Measurements from ENCODE around the gene SCN4B.

SCN4B gene

GRCh38 chr11:118172356-118172755, 19.7 kb upstream of the SCN4B start:
- no peak for DNase-seq

DNA sequence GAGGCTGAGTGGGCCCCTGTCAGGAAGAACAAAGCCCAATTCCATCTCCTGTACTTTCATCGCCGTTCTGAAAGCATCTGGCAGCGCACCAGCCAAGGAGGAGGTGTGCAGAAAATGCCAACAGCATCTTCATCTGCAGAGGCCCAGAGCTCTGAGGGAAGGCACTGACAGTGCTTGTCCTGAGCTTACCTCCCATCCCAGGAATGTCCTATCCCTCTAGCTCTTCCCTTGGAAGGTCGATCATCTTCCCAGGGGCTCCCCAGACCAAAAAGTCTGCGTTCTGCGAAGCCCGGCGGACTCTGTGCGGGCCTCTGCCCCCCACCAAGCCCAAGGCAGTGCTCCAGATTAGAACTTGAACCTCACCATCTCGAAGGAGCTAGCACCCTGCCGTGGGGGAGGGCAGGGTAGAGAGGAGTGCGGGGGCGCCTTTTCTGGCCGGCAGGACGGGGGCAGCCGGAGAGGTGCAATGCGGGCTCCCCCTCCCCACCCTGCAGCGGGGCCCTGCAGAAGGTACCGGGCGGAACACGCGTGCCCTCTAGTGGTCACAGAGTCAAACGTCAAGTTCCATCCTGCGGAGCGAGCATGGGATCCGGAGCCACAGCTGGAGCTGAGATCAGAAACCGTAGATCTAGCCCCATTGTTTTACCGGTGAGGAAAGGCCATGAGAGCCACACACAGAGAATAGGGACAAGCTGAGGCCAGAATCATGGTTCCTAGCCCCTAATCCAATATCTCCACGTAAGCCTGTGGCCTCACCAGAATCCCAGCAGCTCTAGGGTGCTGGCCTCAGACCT, 18.8 kb upstream of the SCN4B start:
- peak; percentile 78 for DNase-seq

DNA sequence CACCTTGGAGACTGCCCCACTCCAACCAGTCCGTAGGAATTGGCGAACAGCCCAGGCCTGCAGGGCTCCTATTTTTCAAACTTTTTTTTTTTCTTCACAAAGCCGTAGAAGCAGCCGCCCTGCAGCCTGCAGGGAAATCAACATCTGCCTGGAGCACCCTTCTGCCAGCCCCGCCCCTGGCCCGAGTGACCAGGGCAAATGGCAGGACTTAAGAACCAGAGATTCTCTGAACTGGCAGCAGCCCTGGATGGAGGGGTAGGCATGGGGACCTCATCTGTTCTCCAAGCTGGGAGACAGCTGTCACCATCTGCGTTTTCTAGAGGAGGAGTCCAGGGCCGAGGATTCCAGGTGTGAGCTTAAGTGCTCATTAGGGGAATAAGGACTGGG, 18.3 kb upstream of the SCN4B start:
- no peak for DNase-seq

GRCh38 chr11:118170231-118170630, 17.6 kb upstream of the SCN4B start:
- DNase-seq, result no peak

DNA sequence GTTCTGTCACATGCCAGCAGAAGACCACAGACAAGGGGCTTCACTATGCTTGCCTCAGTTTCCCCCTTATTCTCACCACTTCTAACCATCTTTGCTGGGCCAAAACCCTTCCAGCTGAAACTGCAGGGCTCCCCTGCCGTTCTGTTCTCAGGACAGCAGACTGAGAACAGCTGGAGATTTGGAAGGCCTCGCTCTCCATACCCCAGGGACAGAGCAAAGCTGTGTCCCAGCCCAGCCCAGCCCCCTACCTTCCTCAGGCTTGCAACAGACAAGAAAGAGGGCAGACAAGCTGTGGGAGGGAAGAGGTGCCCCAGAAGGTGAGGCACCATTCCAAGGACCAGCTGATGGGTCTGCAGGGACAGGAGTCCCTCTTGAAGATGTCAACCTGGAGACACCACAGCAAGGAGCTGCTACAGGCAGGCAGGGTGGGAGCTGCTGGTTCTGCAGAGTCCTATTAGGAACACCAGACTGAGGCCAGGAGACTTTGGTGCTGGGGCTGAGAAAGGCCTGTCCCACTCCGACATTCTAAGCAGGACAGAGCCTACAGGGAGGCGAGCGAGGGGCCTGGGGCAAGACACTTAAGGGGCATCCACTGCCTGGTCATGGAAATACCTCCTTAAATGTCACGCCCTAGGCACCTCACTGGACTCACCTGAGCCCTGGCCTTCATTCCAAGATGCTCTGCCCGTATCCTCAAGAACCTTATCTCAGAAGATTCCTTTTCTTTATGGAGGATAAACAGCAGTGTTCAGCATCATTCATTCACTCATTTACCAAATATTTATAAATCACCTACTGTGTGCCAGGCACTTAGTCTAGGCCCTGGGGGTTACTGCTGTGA, 16.9 kb upstream of the SCN4B start:
- DNase-seq, result no peak

DNA sequence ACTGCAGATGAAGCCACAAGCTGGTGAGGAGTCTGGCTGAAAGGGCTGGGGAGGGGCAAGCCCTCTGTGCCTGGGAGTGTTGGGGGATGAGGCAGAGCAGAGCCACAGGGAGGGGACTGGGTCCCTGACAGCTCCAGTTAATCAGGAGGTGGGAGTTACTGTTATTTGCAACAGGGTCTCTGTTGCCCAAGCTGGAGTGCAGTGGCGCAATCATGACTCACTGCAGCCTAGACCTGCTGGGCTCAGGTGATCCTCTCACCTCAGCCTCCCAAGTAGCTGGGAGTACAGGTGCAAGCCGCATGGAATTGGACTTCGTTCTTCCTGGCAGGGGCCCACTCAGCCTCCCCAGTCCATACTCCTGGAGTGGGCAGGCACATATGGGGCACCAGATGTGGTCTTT, 16.1 kb upstream of the SCN4B start:
- no peak for DNase-seq

GRCh38 chr11:118168316-118168715, 15.7 kb upstream of the SCN4B start:
- no peak for DNase-seq

GRCh38 chr11:118167906-118168305, 15.3 kb upstream of the SCN4B start:
- DNase-seq, result no peak

DNA sequence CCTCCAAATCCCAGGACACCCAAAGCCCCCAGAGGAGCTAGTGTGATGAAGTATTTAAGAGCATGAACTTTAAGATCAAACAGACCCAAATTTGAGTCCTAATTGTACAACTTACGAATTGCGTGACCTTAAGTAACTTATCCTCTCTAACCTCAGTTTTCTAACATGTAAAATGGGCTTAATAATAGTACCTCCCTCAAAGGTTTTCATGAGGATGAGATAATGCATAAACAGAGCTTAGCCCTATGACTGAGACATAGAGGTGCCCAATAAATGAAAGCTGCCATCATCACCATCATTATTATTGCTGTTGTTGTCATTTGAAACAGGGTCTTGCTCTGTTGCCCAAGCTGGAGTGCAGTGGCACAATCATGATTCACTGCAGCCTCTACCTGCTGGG, 14.6 kb upstream of the SCN4B start:
- DNase-seq, result no peak

DNA sequence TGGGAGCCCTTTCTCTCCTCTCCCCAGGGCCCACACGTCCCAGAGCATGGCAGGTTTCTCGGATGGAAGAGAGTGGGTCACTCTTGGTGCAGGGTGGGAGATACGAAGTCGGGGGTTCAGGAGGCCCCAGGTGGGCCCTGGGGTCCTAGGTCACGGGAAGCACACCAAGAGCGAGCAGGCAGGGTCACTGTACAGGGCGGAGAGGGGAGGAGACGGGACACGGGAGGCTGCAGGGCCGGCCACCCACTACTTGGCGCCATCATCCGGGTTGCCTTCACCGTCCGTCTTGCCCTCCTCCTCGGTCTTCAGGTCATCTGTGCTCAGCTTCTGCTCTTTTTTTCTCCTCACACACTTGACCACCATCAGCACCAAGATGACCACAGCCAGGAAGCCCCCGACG, 14.0 kb upstream of the SCN4B start:
- no peak for DNase-seq

- DNase-seq, result no peak
Observed at GRCh38 chr11:118164885-118165284, 12.3 kb upstream of the SCN4B start.

DNA sequence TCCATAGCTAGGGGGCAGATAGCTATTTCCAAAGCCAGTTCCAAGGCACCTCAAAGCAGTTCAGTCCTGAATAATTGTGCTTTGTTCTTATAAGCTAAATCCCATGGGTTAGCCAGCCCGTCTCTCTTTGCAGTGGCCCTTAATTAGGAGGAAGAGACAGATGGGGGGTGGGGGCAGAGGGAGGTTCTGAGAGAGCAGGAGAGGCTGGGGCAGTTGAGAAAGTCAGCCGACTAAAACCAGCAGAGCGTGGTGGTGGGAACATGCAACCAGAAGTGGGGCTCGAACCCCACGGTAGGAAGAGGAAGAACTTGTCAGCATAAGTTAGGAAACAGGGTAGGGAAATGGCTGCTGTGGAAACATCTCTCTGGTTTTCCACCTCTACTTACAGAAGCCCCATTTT, 10.9 kb upstream of the SCN4B start:
- DNase-seq, result no peak

DNA sequence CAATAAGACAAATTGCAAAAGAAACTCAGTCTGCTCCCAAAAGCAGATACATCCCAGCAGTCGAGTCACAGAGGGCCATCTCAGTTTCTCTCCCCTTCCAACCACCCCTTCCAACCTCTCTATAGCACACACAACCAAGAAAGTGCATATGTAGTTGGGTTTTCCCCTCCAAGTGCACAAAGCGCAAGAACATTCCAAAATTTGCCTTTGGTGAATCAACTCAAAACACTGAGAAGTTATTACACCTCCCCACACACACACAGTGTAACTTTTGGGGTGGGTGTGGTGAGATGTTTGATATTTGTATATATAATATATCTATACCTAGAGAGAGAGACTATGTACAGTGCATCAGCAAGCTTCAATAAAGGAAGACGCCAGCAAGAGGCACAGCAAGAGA, 10.2 kb upstream of the SCN4B start:
- no peak for DNase-seq

- DNase-seq, result no peak
Observed at GRCh38 chr11:118161786-118162185, 9.2 kb upstream of the SCN4B start.

GRCh38 chr11:118157186-118157895, 4.7 kb upstream of the SCN4B start:
- no peak for DNase-seq

DNA sequence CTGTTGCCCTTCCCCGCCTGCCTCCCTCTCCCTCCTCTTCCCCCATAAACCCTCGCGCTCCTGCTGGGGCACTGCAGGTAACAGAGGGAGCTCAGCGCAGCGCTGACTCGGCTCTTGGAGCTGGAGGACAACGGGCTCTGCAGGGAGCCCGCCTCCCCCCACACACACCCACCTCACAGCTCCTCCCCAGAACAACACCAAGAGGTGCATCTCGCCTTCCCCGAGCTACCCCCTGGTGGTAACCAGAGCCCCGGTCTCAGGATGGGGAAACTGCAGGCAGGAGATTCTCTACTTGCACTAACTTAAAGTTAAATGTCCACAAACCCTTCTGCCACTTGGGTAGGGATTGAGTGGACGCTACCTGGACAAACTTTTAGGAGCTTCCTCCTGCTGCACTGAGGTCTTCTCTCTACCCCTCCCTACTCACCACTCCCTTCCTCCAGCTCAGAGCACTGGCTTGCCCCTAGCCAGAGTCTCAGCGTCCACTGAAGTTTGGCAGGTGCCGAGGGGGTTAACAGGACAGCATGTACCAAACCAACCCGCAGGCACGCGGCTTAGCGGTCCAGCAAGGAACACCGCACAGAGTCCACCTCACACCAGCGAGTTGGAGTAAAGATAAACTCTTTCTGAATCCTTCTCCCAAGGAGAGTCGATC, 4.0 kb upstream of the SCN4B start:
- peak; percentile 14 for DNase-seq

DNA sequence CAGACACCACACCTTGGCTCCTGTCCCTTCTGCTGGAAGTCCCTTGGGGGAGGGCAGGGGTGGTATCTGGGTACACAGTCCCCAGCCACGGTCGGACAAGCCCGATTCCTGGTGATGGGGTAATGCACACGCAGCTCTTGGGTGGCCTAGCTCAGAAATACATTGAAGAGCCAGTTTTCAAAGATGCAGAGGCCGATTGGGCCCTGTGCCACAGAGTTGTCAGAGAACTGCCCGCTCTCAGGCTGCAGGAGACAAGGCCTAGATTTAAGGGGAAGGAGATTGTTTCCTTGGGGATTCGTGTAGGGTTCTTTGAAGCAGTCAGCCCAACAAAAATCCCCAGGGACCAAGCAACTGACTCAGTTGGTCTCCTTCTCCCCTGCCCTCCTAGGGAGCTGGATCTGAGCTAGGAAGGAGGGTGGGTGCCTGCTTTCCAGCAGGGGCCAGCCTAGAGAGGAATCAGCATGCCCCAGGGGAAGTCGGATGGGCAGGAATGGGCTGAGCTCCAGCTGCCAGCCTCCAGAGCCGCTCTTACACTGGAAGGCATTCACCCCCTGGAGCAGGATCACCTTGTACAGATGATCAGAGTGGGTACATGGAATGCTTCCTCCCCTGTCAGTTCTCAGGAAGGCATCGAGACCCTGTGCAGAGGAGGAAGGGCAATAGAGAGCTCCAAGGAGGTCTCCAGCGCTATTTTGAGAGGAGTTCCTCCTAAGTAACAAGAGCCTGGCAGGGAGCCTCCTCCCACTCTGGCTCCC, 3.3 kb upstream of the SCN4B start:
- DNase-seq, result no peak

- no peak for DNase-seq
Observed at GRCh38 chr11:118154641-118155040, 2.0 kb upstream of the SCN4B start.

DNA sequence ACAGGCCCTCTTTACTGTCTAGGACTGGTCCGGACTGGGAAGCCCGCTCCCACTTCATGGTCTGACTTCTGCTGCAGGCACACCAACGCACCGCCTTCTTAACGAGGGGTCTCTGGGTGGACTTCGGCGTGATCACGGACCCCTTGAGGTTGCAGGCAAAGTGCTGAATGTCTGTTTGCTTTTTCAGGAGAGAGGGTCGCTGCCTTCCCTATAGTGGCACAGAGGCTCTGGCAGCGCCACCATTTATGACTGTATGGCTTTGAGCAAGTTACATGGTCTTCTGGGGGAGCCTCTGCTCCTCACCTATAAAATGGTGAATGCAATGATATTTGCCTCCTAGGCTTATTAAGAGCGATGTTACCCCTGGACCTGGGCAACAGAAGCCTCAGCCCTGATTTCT, 1.4 kb upstream of the SCN4B start:
- no peak for DNase-seq

GRCh38 chr11:118153516-118153915, 893 bp upstream of the SCN4B start:
- DNase-seq, result no peak

- DNase-seq, result no peak
Observed at GRCh38 chr11:118152020-118152551, 537 bp downstream of the SCN4B start.

DNA sequence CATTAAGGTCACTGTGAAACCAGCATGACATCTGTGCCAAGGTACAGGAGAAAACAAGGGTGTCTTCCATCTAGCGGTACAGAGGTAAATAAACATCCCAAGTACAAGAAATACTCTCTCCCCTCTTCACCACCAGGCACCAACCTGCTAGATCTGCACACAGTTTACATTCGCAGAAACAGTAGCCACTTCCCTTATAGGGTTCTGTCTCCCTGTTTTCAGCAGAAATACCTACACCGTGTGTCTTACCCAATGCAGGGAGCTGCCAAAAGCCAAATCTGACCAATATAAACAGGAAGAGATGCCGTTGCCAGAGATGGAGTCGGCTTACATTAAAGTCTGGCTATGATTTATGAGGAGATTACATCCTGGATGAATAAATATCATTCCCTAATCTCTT, 1.2 kb downstream of the SCN4B start:
- DNase-seq, result no peak

Data from stimulated activated CD4-positive, alpha-beta T cell treated with anti-CD3 and anti-CD28 coated beads, Interleukin-4, amount 100 ng/mL, for 24 hours (primary cell).